Measurements from ENCODE around the gene TPD52L2.

Gene TPD52L2

GRCh38 chr20:63843778-63844177 is 21.3 kb upstream of the TPD52L2 start:
- Histone ChIP-seq H3K27me3 (ENCODE audit: control insufficient read depth in 3 of 3, insufficient read depth in 3 of 3, low read depth in 1 of 3, low read length in 3 of 3) (no peaks in the 10 kb centered on the region), H3K9ac (ENCODE audit: low read depth, low read length, poor library complexity) (peak overlapping the region; percentile 55), H2BK120ac (ENCODE audit: low read depth, low read length) (peak overlapping the region; percentile 6), H2BK5ac (ENCODE audit: low read length) (peak overlapping the region; percentile 5), H4K8ac (ENCODE audit: low read depth, low read length) (no peak overlapping the region), H3K14ac (ENCODE audit: low read length) (peak overlapping the region; percentile 21), H3K4ac (ENCODE audit: low read length) (no peak overlapping the region), H3K4me3 (ENCODE audit: low read length in 2 of 2) (no peak overlapping the region), H3K27ac (replicated peaks; ENCODE audit: low read length) (no peak overlapping the region), H4K91ac (ENCODE audit: low read depth, low read length, poor library complexity) (no peak overlapping the region), H3K23ac (ENCODE audit: low read depth, low read length, poor library complexity) (peak overlapping the region; percentile 39), H2AK5ac (ENCODE audit: low read depth, low read length) (peak overlapping the region; percentile 98), H3K4me2 (ENCODE audit: insufficient read depth, low read length, poor library complexity, severe bottlenecking) (no peak overlapping the region), H2BK15ac (ENCODE audit: low read length) (peak overlapping the region; percentile 87), H2BK12ac (ENCODE audit: low read length) (peak overlapping the region; percentile 68), H3K18ac (ENCODE audit: low read length) (peak overlapping the region; percentile 5), H2AFZ (ENCODE audit: low read length) (no peak overlapping the region), H3K79me1 (ENCODE audit: low read depth, low read length) (peaks cover 2% of the 10 kb centered on the region), H3K9me3 (replicated peaks in 1 of 2; ENCODE audit: control insufficient read depth in 2 of 2, insufficient read depth in 1 of 2, low read depth in 1 of 2, low read length in 2 of 2) (no peaks in the 10 kb centered on the region), H3K36me3 (replicated peaks in 1 of 2; ENCODE audit: control insufficient read depth in 2 of 2, insufficient read depth in 2 of 2, low read length in 2 of 2) (no peaks in the 10 kb centered on the region), H3K4me1 (ENCODE audit: control insufficient read depth in 2 of 2, insufficient read depth in 1 of 2, low read depth in 1 of 2, low read length in 2 of 2) (peaks cover 22 to 25% of the 10 kb centered on the region in 2 donors)
- no peak for DNase-seq (ENCODE audit: low spot score)
- no CpG with 5 or more reads among the region's 16 CpGs for WGBS, 2 donors (ENCODE audit: extremely low coverage in 2 of 2, insufficient read length in 2 of 2, insufficient replicate concordance in 1 of 2)

DNA sequence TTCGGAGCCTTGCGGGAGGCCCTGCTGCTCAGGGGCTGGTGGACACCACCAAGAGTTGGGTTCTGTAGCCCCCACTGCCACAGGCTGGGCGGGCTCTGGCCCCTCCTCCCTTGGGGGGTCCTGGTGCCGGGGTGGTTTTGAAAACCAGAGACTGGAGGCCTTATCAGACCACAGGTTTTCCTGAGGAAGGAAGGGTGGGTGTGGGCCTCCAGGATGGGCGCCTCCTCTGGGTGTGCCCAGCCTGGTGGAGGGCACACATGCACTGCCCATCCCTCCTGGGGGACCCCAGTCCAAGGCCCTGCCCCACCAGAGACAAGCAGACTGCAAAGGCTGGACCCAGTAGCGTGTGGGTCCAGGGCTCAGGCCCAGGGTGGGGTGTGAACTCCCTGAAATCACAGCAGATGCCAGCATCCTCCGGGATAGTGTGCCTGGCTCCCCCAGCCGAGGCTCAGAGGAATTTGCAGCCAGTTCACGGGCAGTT is 20.5 kb upstream of the TPD52L2 start:
- H3K9me3 ChIP-seq (replicated peaks in 1 of 2; ENCODE audit: control insufficient read depth in 2 of 2, insufficient read depth in 1 of 2, low read depth in 1 of 2, low read length in 2 of 2): no peaks in the 10 kb centered on the region
- no peak overlapping the region for H2AFZ ChIP-seq (ENCODE audit: low read length)
- H4K8ac ChIP-seq (ENCODE audit: low read depth, low read length): no peak overlapping the region
- no peak overlapping the region for H3K4me3 ChIP-seq (ENCODE audit: low read length in 2 of 2)
- H2BK5ac ChIP-seq (ENCODE audit: low read length): no peak overlapping the region
- H2AK5ac ChIP-seq (ENCODE audit: low read depth, low read length): peak overlapping the region; percentile 98
- H3K4me2 ChIP-seq (ENCODE audit: insufficient read depth, low read length, poor library complexity, severe bottlenecking): no peak overlapping the region
- no peak overlapping the region for H3K27ac ChIP-seq (replicated peaks; ENCODE audit: low read length)
- H2BK120ac ChIP-seq (ENCODE audit: low read depth, low read length): peak overlapping the region; percentile 6
- no peak overlapping the region for H4K91ac ChIP-seq (ENCODE audit: low read depth, low read length, poor library complexity)
- no peak overlapping the region for H3K4ac ChIP-seq (ENCODE audit: low read length)
- H3K4me1 ChIP-seq (ENCODE audit: control insufficient read depth in 2 of 2, insufficient read depth in 1 of 2, low read depth in 1 of 2, low read length in 2 of 2): peaks cover 22 to 25% of the 10 kb centered on the region in 2 donors
- H3K23ac ChIP-seq (ENCODE audit: low read depth, low read length, poor library complexity): no peak overlapping the region
- H3K9ac ChIP-seq (ENCODE audit: low read depth, low read length, poor library complexity): no peak overlapping the region
- H3K36me3 ChIP-seq (replicated peaks in 1 of 2; ENCODE audit: control insufficient read depth in 2 of 2, insufficient read depth in 2 of 2, low read length in 2 of 2): no peaks in the 10 kb centered on the region
- no peak overlapping the region for H2BK12ac ChIP-seq (ENCODE audit: low read length)
- H2BK15ac ChIP-seq (ENCODE audit: low read length): no peak overlapping the region
- no peak overlapping the region for H3K18ac ChIP-seq (ENCODE audit: low read length)
- no peaks in the 10 kb centered on the region for H3K27me3 ChIP-seq (ENCODE audit: control insufficient read depth in 3 of 3, insufficient read depth in 3 of 3, low read depth in 1 of 3, low read length in 3 of 3)
- DNase-seq (ENCODE audit: low spot score): no peak
- peaks cover 2% of the 10 kb centered on the region for H3K79me1 ChIP-seq (ENCODE audit: low read depth, low read length)
- H3K14ac ChIP-seq (ENCODE audit: low read length): no peak overlapping the region
- no CpG with 5 or more reads among the region's 9 CpGs for WGBS, 2 donors (ENCODE audit: extremely low coverage in 2 of 2, insufficient read length in 2 of 2, insufficient replicate concordance in 1 of 2)

GRCh38 chr20:63846128-63846771 is 18.8 kb upstream of the TPD52L2 start:
- H3K18ac ChIP-seq (ENCODE audit: low read length): peak overlapping the region; percentile 99
- H2AFZ ChIP-seq (ENCODE audit: low read length): peak overlapping the region; percentile 94

GRCh38 chr20:63846888-63847236 is 18.2 kb upstream of the TPD52L2 start:
- Histone ChIP-seq H2AFZ (ENCODE audit: low read length) (no peak overlapping the region), H3K14ac (ENCODE audit: low read length) (peak overlapping the region; percentile 65), H4K91ac (ENCODE audit: low read depth, low read length, poor library complexity) (peak overlapping the region; percentile 7), H3K9ac (ENCODE audit: low read depth, low read length, poor library complexity) (peak overlapping the region; percentile 73), H2BK15ac (ENCODE audit: low read length) (no peak overlapping the region), H2BK5ac (ENCODE audit: low read length) (peak overlapping the region; percentile 94), H3K18ac (ENCODE audit: low read length) (peak overlapping the region; percentile 78), H3K27ac (replicated peaks; ENCODE audit: low read length) (peak overlapping the region; percentile 91), H2BK12ac (ENCODE audit: low read length) (peak overlapping the region; percentile 25), H2AK5ac (ENCODE audit: low read depth, low read length) (no peak overlapping the region), H3K9me3 (replicated peaks in 1 of 2; ENCODE audit: control insufficient read depth in 2 of 2, insufficient read depth in 1 of 2, low read depth in 1 of 2, low read length in 2 of 2) (peaks cover 0 to 3% of the 10 kb centered on the region in 2 donors), H2BK120ac (ENCODE audit: low read depth, low read length) (peak overlapping the region; percentile 1), H3K4me3 (ENCODE audit: low read length in 2 of 2) (peak overlapping the region; percentile 1 to 36), H3K36me3 (replicated peaks in 1 of 2; ENCODE audit: control insufficient read depth in 2 of 2, insufficient read depth in 2 of 2, low read length in 2 of 2) (no peaks in the 10 kb centered on the region), H3K4ac (ENCODE audit: low read length) (no peak overlapping the region), H3K23ac (ENCODE audit: low read depth, low read length, poor library complexity) (no peak overlapping the region), H4K8ac (ENCODE audit: low read depth, low read length) (no peak overlapping the region), H3K79me1 (ENCODE audit: low read depth, low read length) (peaks cover 2% of the 10 kb centered on the region), H3K4me2 (ENCODE audit: insufficient read depth, low read length, poor library complexity, severe bottlenecking) (no peak overlapping the region), H3K4me1 (ENCODE audit: control insufficient read depth in 2 of 2, insufficient read depth in 1 of 2, low read depth in 1 of 2, low read length in 2 of 2) (peaks cover 22 to 25% of the 10 kb centered on the region in 2 donors), H3K27me3 (ENCODE audit: control insufficient read depth in 3 of 3, insufficient read depth in 3 of 3, low read depth in 1 of 3, low read length in 3 of 3) (no peaks in the 10 kb centered on the region)
- no peak for DNase-seq (ENCODE audit: low spot score)
- WGBS, 2 donors (ENCODE audit: extremely low coverage in 2 of 2, insufficient read length in 2 of 2, insufficient replicate concordance in 1 of 2): no CpG with 5 or more reads among the region's 3 CpGs

More at GRCh38 chr20:63846128-63846771, 18.8 kb upstream of the TPD52L2 start:
- Histone ChIP-seq H3K9me3 (replicated peaks in 1 of 2; ENCODE audit: control insufficient read depth in 2 of 2, insufficient read depth in 1 of 2, low read depth in 1 of 2, low read length in 2 of 2) (peaks cover 0 to 3% of the 10 kb centered on the region in 2 donors), H3K4me1 (ENCODE audit: control insufficient read depth in 2 of 2, insufficient read depth in 1 of 2, low read depth in 1 of 2, low read length in 2 of 2) (peaks cover 22 to 25% of the 10 kb centered on the region in 2 donors), H3K14ac (ENCODE audit: low read length) (no peak overlapping the region), H2BK5ac (ENCODE audit: low read length) (peak overlapping the region; percentile 94), H3K4ac (ENCODE audit: low read length) (peak overlapping the region; percentile 61), H3K9ac (ENCODE audit: low read depth, low read length, poor library complexity) (peak overlapping the region; percentile 76), H2BK15ac (ENCODE audit: low read length) (peak overlapping the region; percentile 99), H3K27ac (replicated peaks; ENCODE audit: low read length) (peak overlapping the region; percentile 91), H4K8ac (ENCODE audit: low read depth, low read length) (peak overlapping the region; percentile 59), H3K27me3 (ENCODE audit: control insufficient read depth in 3 of 3, insufficient read depth in 3 of 3, low read depth in 1 of 3, low read length in 3 of 3) (no peaks in the 10 kb centered on the region), H4K91ac (ENCODE audit: low read depth, low read length, poor library complexity) (peak overlapping the region; percentile 83), H3K4me2 (ENCODE audit: insufficient read depth, low read length, poor library complexity, severe bottlenecking) (peak overlapping the region; percentile 61), H3K36me3 (replicated peaks in 1 of 2; ENCODE audit: control insufficient read depth in 2 of 2, insufficient read depth in 2 of 2, low read length in 2 of 2) (no peaks in the 10 kb centered on the region), H3K23ac (ENCODE audit: low read depth, low read length, poor library complexity) (peak overlapping the region; percentile 93), H3K4me3 (ENCODE audit: low read length in 2 of 2) (peak overlapping the region; percentile 29 to 55), H2BK12ac (ENCODE audit: low read length) (peak overlapping the region; percentile 89), H2AK5ac (ENCODE audit: low read depth, low read length) (peak overlapping the region; percentile 96), H3K79me1 (ENCODE audit: low read depth, low read length) (peaks cover 2% of the 10 kb centered on the region), H2BK120ac (ENCODE audit: low read depth, low read length) (no peak overlapping the region)
- no CpG with 5 or more reads among the region's 24 CpGs for WGBS, 2 donors (ENCODE audit: extremely low coverage in 2 of 2, insufficient read length in 2 of 2, insufficient replicate concordance in 1 of 2)
- DNase-seq (ENCODE audit: low spot score): no peak
